Measurements from ENCODE around the gene UBE2E2. TPM values are rescaled to one million over a fixed set of nuclear protein-coding genes. Genes with fewer than 3 reads are reported as not detected.
"Not testable (repeated sequence)": the region's sequence is repeated elsewhere in the genome, so short reads cannot be mapped to it uniquely, and the experiment has no call there.

Gene UBE2E2
- total RNA-seq, 2 experiments from 2014 or later, result 41.1 to 48.8 TPM

GRCh38 chr3:23344886-23345285, 141.8 kb downstream of the UBE2E2 start:
- no peak for TF ChIP-seq CTCF (conservative IDR thresholded peaks at IDR 0.05; ENCODE audit: low read length)
- no peak for TF ChIP-seq EZH2phosphoT487 (IDR thresholded peaks at IDR 0.05; ENCODE audit: borderline replicate concordance, low read depth, low read length)
- Histone ChIP-seq H4K20me1 (ENCODE audit: insufficient read depth, low read length) (no peaks in the 10 kb centered on the region), H3K27ac (ENCODE audit: low read depth, low read length, poor library complexity, severe bottlenecking) (peak overlapping the region; percentile 94), H3K79me2 (ENCODE audit: insufficient read depth, low read depth, low read length) (peaks cover 64% of the 10 kb centered on the region; the same call in 1 of the 2 replicates), H3K9me2 (ENCODE audit: insufficient read depth, low read length) (no peaks in the 10 kb centered on the region), H3K4me1 (ENCODE audit: insufficient read depth, low read length, poor library complexity, severe bottlenecking) (peaks cover 66% of the 10 kb centered on the region), H3K36me3 (ENCODE audit: insufficient read depth, low read length) (peaks cover 31% of the 10 kb centered on the region), H2AFZ (ENCODE audit: low read length) (no peak overlapping the region), H3K4me3 (ENCODE audit: low read depth, low read length, poor library complexity, severe bottlenecking) (peak overlapping the region; percentile 33), H3K9me3 (ENCODE audit: low read length) (peaks cover 5% of the 10 kb centered on the region; the same call in 1 of the 2 replicates), H3K4me2 (ENCODE audit: low read length) (peak overlapping the region; percentile 60)
- POLR2A ChIA-PET, result interaction anchor here (0.6 to 1.0 kb wide), 5 partner anchors 15 to 39 kb away, joined by 3 to 4 read pairs (median 3); no protein-coding TSS in a partner anchor
- intact Hi-C loops (cut with micrococcal nuclease; ENCODE audit: unreplicated experiment), result loop anchor here (5.0 to 10.0 kb wide), 4 partner anchors 140 to 460 kb away; partner anchors contain the start of genes UBE2E1 and UBE2E2
- DNase-seq (ENCODE audit: low spot score), result peak; percentile 61
- CTCF ChIA-PET (ENCODE audit: unreplicated experiment), result no interaction called here
- BruUV-seq (replicated peaks), result no TSS peak

DNA sequence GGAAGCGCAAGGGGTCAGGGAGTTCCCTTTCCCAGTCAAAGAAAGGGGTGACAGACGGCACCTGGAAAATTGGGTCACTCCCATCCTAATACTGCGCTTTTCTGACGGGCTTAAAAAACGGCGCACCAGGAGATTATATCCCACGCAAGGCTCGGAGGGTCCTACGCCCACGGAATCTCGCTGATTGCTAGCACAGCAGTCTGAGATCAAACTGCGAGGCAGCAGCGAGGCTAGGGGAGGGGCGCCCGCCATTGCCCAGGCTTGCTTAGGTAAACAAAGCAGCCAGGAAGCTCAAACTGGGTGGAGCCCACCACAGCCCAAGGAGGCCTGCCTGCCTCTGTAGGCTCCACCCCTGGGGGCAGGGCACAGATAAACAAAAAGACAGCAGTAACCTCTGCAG, 146.3 kb downstream of the UBE2E2 start:
- Histone ChIP-seq H3K36me3 (ENCODE audit: insufficient read depth, low read length) (peaks cover 27% of the 10 kb centered on the region), H3K79me2 (ENCODE audit: insufficient read depth, low read depth, low read length) (peaks cover 24% of the 10 kb centered on the region; the same call in 1 of the 2 replicates), H3K4me1 (ENCODE audit: insufficient read depth, low read length, poor library complexity, severe bottlenecking) (peaks cover 21% of the 10 kb centered on the region)
- POLR2A ChIA-PET, result interaction anchor here (0.6 kb wide), 1 partner anchor 32 kb away, joined by 4 read pairs; no protein-coding TSS in a partner anchor
- CTCF ChIA-PET (ENCODE audit: unreplicated experiment); H2AFZ ChIP-seq (ENCODE audit: low read length); H3K27ac ChIP-seq (ENCODE audit: low read depth, low read length, poor library complexity, severe bottlenecking); BruUV-seq (replicated peaks); H4K20me1 ChIP-seq (ENCODE audit: insufficient read depth, low read length); H3K4me2 ChIP-seq (ENCODE audit: low read length); H3K9me3 ChIP-seq (ENCODE audit: low read length); H3K4me3 ChIP-seq (ENCODE audit: low read depth, low read length, poor library complexity, severe bottlenecking); DNase-seq (ENCODE audit: low spot score); H3K9me2 ChIP-seq (ENCODE audit: insufficient read depth, low read length): not testable (repeated sequence)
- intact Hi-C loops (cut with micrococcal nuclease; ENCODE audit: unreplicated experiment), result loop anchor here (10.0 kb wide), 2 partner anchors 145 to 455 kb away; partner anchors contain the start of genes UBE2E1 and UBE2E2

- H3K9me3 ChIP-seq (ENCODE audit: low read length), result peaks cover 9% of the 10 kb centered on the region; the same call in 1 of the 2 replicates
- intact Hi-C loops (cut with micrococcal nuclease; ENCODE audit: unreplicated experiment), result no loop called here
- no peak overlapping the region for H3K4me3 ChIP-seq (ENCODE audit: low read depth, low read length, poor library complexity, severe bottlenecking)
- H4K20me1 ChIP-seq (ENCODE audit: insufficient read depth, low read length), result no peaks in the 10 kb centered on the region
- ChIA-PET CTCF (ENCODE audit: unreplicated experiment) (no interaction called here), POLR2A (no interaction called here)
- H3K79me2 ChIP-seq (ENCODE audit: insufficient read depth, low read depth, low read length), result peaks cover 22% of the 10 kb centered on the region; the same call in 1 of the 2 replicates
- H3K36me3 ChIP-seq (ENCODE audit: insufficient read depth, low read length), result peaks cover 17% of the 10 kb centered on the region
- H3K4me1 ChIP-seq (ENCODE audit: insufficient read depth, low read length, poor library complexity, severe bottlenecking), result peaks cover 16% of the 10 kb centered on the region
- no peak overlapping the region for H2AFZ ChIP-seq (ENCODE audit: low read length)
- BruUV-seq (replicated peaks), result no TSS peak
- H3K27ac ChIP-seq (ENCODE audit: low read depth, low read length, poor library complexity, severe bottlenecking), result no peak overlapping the region
- no peak overlapping the region for H3K4me2 ChIP-seq (ENCODE audit: low read length)
- DNase-seq (ENCODE audit: low spot score), result no peak
- no peak for TF ChIP-seq EZH2phosphoT487 (IDR thresholded peaks at IDR 0.05; ENCODE audit: borderline replicate concordance, low read depth, low read length)
- no peak for TF ChIP-seq CTCF (conservative IDR thresholded peaks at IDR 0.05; ENCODE audit: low read length)
- no peaks in the 10 kb centered on the region for H3K9me2 ChIP-seq (ENCODE audit: insufficient read depth, low read length)
Observed at GRCh38 chr3:23356169-23356568, 153.0 kb downstream of the UBE2E2 start.

Measured in OCI-LY7 (cell line).